Mesodermal cell (in vitro differentiated cells): ENCODE data around the gene RNU2-63P.
"Not testable (repeated sequence)": the region's sequence is repeated elsewhere in the genome, so short reads cannot be mapped to it uniquely, and the experiment has no call there.

Source experiments
- H3K27ac ChIP-seq: 2 replicates; pipeline ENCODE4 v1.7.0; 2013; ENCODE audit warnings: mild to moderate bottlenecking, low read depth, low read length, moderate library complexity; ENCODE audit not compliant: severe bottlenecking
- H3K36me3 ChIP-seq: 2 replicates; pipeline ENCODE4 v1.7.1; 2013; ENCODE audit warnings: mild to moderate bottlenecking, low read length, moderate library complexity; ENCODE audit not compliant: control insufficient read depth, insufficient read depth
- H3K4me1 ChIP-seq: one replicate; pipeline ENCODE4 v1.7.1; 2013; ENCODE audit warnings: mild to moderate bottlenecking, low read length; ENCODE audit not compliant: insufficient read depth, control insufficient read depth, poor library complexity, severe bottlenecking
- H3K4me3 ChIP-seq: 2 replicates; pipeline ENCODE4 v1.7.0; 2013; ENCODE audit warnings: low read length, control low read depth, mild to moderate bottlenecking; ENCODE audit not compliant: insufficient read depth, poor library complexity, severe bottlenecking; ENCODE audit errors: extremely low read depth
- H3K9me3 ChIP-seq: 2 replicates; pipeline ENCODE4 v1.7.1; 2013; ENCODE audit warnings: mild to moderate bottlenecking, low read length, moderate library complexity; ENCODE audit not compliant: control insufficient read depth
- WGBS, 2 experiments: methylation state at CpG; one replicate each; pipeline ENCODE4 v1.1.5; 2013; ENCODE audit warnings: missing lambda C conversion rate in 2 of 2; ENCODE audit not compliant: insufficient coverage in 2 of 2; 5-methylcytosine and 5-hydroxymethylcytosine counted together

Gene RNU2-63P

DNA sequence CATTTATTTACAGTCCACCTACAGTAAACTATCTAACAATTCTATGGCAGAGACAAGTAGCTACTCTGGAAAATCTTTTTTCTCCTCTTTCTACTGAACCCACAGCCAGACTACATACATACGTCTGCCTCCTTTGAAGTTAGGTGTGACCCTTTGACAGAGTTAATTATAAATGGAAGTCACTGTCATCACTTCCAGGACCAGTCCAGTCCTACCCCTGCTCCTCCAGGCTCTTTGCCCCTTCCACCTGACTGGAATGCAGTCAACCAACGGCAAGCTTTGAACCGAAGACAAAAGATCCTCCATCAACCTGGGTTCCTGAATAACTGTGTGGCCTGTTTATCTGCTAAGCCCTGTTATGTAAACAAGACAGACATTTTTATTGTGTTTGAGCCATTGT, 35.2 kb downstream of the RNU2-63P start:
- not testable (repeated sequence) for H3K27ac ChIP-seq, H3K4me1 ChIP-seq, H3K9me3 ChIP-seq, H3K36me3 ChIP-seq, H3K4me3 ChIP-seq
- WGBS, 2 experiments: no CpG with 5 or more reads among the region's 3 CpGs

DNA sequence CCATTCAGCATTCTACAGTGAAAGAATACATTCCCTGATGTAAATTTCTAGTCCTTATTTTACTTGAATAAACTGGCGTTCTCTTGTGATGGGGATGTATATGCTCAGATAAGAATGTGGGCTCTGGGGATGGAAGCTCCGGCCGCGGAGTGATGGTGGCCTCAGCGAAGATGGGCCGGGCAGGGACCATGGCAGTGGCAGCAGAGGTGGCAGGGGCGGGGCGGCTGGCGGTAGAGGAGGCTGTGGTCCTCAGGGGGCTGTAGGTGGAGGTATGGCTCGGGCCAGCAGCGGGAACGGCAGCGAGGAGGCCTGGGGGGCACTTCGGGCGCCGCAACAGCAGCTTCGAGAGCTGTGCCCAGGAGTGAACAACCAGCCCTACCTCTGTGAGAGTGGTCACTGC, 44.0 kb downstream of the RNU2-63P start:
- not testable (repeated sequence) for H3K27ac ChIP-seq, H3K4me3 ChIP-seq, H3K36me3 ChIP-seq, H3K4me1 ChIP-seq, H3K9me3 ChIP-seq
- WGBS, 2 experiments: no CpG with 5 or more reads among the region's 17 CpGs
